GM18508 (cell line): ENCODE results near the gene FOSL1.
A peak's percentile ranks its signal among the peaks of the same experiment; 100 is the strongest.

Source experiments
- ATAC-seq: cut with Tn5 transposase; IDR thresholded peaks from one replicate; pipeline ENCODE4 v1.9.1; 2021; ENCODE audit warnings: moderate number of reproducible peaks; ENCODE audit not compliant: insufficient read depth, unreplicated experiment

Gene FOSL1

DNA sequence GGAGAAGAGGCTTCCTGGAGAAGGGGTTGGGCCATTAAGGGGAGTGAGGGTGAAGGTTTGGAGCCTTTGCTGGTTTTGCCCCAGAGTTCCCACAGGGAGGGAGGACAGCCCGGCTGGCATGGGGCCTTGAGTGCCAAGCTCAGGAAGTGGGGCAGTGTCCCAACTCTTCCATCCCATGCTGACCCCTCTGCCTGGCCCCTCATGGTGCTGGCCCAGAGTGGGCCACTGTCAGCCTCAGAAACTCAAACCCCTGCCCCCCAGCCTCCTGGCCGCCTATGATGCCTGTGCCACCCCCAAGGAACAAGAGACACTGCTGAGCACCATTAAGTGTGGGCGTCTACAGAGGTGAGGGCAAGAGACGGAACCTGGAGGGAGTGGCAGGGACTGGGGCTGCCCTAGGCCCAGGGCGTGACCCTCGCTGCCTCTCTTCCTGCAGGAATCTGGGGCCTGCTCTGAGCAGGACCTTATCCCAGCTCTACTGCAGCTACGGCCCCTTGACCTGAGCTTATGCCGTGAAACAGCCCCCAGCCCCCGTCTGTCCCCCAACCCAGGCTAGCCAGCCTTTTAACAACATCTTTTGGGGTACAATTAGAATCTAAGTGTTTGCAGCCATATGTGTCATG lies 34.5 kb downstream of the FOSL1 start:
- ATAC-seq = no peak

- ATAC-seq = no peak
Measured at GRCh38 chr11:65864706-65865471, 35.3 kb downstream of the FOSL1 start.

GRCh38 chr11:65863889-65864705 lies 36.1 kb downstream of the FOSL1 start:
- no peak for ATAC-seq

DNA sequence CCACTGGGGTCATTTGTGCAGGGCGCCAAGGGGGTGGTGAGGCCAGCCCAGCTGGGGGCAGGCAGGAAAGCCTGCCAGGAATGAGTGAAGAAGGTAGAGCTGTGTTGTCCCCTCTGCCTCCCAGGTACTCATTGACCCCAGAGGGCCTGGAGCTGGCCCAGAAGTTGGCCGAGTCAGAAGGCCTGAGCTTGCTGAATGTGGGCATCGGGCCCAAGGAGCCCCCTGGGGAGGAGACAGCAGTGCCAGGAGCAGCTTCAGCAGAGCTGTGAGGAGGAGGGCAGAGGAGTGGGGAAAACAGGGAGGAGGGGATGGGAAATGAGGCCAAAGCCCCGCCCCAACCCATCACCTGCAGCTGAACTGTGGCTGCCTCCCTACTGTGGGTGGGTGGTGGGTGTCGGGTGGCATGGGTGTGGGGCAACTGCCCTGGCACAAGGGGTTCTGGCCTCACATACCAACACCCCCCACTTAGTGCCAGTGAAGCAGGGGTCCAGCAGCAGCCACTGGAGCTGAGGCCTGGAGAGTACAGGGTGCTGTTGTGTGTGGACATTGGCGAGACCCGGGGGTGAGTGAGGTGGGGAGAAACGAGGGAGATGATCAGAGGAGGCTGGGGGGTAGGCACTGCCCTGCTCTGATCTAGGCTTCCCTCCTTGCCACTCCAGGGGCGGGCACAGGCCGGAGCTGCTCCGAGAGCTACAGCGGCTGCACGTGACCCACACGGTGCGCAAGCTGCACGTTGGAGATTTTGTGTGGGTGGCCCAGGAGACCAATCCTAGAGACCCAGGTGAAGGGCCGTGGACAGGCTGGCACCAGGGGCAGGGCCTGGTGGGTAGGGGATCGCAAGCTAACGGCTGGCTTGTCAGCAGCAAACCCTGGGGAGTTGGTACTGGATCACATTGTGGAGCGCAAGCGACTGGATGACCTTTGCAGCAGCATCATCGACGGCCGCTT lies 37.0 kb downstream of the FOSL1 start:
- ATAC-seq = no peak

DNA sequence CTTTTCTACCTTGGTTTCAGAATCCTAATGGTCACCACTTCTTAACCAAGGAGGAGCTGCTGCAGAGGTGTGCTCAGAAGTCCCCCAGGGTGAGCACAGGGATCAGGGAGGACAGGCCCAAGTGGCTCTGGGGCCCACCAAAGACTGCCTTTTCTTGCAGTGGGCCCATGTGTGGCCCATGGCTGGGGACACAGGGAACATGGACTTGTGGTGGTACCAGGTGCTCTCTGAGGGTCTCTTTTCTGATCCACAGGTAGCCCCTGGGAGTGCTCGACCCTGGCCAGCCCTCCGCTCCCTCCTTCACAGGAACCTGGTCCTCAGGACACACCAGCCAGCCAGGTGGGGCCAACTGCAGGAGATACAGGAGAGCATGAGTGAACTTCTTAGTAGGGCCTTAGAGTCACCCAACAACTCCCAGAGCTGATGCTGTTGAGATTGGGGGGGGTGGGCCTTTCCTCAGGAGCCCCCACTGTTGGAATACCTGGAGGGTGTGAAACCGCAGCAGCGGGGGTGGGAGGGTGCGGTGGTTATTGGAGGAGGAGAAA lies 37.9 kb downstream of the FOSL1 start:
- ATAC-seq = no peak

DNA sequence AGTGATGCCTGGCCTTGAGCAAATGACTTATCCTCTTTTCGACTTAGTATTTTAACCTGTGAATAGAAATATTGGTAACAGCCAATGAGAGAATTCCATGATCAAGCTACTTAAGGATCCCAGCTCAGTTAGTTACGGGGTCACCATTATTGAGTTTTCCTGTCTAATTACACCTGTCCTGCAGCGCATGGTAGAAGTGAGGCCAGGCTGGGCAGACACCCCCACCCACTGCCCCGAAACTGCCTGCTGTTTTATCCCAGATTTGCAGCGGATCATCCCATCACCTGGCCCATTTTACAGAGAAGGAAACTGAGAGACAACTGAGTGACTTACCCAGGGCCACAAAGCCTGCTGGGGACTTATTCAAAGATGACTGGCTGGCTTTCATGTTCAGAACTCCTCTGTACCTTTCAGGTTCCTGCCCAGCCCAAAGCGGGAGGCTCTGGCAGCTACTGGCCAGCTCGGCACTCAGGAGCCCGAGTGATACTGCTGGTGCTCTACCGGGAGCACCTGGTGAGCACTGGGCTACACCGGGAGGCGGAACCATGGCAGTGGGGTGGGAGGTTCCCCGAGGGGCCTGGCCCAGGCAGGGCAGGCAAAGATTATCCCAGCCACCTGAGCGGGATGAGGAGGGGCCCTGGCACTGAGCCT lies 38.5 kb downstream of the FOSL1 start:
- ATAC-seq = no peak

DNA sequence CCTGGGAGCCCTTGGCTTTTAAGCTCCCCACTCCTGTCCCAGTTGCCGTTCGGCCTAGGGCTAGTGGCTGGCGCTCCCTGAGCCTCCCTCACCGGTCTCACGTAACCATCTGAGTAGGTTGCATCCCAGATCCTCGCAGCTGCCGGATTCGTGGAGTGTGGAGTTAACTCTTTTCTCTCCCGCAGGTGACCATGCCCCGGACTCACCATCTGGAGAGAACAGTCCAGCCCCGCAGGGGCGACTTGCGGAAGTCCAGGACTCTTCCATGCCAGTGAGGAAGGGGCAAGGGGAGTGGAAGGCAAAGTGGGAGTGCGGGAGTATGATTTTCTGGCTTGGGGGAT lies 39.1 kb downstream of the FOSL1 start:
- ATAC-seq = no peak

GRCh38 chr11:65860278-65861164 lies 39.7 kb downstream of the FOSL1 start, which contains the start of gene MUS81:
Gene MUS81, plus strand, starts transcription at chr11:65860433. Its CDS starts 321 bp downstream, at chr11:65860754.
- no peak for ATAC-seq

GRCh38 chr11:65859812-65860277 lies 40.3 kb downstream of the FOSL1 start:
- ATAC-seq = no peak

DNA sequence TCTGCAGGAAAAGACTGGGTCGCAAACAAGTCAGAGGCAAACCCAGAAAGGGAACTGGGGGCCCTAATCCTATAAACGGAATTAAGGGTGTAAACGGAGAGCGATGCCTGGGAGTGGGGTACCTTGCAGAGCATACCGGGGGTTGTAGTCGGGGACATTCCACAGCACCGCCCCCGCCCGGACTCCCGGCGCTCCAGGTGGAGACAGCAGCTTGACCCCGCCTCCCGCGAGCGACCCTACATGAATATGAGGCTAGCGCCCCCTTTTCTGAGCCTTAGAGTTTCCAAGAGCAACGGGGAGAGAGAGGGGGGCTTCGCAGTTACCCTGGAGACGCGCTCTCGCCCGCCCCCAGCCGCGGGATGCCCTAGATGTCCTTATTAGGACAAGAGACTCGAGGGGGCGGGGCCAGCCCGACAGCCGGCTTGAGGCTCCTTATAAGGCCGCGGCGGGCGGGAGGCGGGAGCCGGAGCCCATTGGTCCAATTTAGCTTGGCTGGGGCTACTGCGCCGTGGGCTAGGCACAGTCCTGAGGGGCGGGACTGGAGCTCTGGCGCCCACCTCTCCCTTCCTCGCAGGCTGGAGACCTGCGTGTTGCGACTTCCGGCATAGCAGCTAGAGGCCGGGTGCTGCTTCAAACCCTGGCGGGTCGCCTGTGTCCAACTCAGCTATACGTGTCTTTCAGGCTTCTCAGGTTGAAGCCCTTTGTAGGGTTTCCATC lies 40.9 kb downstream of the FOSL1 start:
- no peak for ATAC-seq

GRCh38 chr11:65858681-65859087 lies 41.5 kb downstream of the FOSL1 start:
- no peak for ATAC-seq

DNA sequence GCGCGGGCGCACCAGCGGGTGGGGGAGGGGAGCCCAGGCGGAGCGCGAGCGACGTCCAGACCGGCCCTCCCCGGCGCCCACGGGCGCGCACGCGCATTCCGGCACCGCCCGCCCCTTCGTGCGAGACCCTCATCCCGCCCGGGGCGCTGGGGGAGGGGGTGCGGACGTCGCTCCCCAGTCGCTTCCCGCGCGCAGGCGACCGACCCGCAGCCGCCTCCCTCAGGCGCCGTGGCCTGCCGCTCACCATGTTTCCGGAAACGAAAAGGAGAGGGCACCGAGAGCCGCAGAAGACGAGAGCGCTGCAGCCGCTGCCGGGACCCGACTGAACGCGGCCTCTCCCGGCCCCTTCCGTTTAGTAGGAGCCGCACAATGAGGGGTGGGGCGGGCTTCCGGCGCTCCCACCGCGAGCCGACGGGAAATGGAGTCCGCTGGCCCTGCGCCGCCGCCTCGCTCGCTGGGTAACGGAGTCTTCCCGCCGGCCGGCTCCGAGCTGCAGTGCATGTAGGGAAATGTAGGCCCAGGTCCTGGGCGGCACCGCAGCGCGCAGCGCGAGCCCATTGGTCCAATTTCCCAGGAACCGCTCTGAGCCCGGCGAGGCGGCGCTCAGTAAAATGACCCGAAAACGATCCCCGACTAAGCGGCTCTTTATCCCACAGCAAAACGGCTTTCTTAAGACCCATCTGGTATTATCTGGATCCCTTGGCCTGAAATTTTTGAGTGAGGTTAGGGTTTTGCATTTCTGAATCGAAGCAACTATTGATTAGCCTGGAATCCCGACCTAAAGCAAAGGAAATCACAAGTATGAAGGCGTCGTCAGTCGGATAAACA lies 42.1 kb downstream of the FOSL1 start, which contains the start of gene CFL1:
TSS of gene CFL1 (minus strand) at position 328 of the 828 bp plus-strand sequence. CDS start at position 247, 81 bp downstream.
- peak; percentile 28 for ATAC-seq

DNA sequence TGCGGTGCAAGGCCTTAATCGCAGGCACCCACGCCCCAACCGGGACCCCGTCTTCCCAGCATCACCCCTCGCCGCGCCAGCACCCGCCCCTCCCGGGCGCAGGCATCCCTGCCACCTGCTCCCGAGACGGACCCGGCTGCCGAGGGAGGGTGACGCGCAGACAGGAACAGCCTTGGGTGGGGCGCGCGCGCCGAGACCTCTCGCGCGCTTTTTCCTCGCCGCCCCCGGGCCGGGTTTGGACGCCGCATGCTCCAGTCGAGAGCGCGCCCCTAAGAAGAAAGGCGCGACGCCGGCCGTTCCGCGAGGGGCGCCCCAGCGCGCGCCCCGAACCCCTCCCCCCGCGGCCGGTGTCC lies 42.7 kb downstream of the FOSL1 start:
- ATAC-seq = no peak

DNA sequence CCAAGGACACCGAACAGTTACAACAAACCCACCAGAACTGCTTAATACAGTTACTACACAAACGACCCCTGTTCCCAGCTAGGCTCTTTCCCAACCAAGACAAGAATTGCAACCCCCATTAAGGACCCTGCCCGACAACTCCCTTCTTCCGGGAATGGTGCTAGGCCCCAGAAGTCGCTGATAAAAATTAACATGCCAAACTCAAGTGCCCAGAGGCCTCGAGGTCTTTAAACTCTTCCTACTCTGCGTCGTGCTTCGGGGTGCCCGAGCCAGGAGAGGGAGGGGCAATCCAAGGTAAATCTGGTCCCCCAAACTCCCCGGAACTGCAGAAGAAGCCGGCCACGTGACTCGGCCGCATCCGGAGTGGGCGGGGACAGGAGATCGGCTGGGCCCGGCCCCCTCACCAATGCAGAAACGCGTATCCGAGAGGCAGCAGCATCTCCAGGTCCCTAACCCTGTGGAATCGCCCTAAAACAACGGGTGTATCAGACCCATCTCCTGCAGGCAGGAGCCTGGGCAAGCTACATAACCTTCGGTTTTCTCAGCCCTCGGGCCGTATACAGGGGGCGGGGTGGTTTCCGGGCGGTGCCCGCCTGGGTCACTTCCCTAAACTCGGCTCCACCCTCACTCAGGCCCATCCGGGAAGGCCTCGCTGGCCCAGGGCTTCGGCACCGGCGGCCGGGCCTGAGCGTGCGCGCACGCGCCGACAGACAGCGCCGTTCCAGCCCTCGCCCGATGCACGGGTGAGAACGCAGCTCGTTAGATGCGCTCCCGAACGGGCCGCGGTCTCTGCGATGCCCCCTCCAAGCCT lies 43.3 kb downstream of the FOSL1 start:
- ATAC-seq = no peak

DNA sequence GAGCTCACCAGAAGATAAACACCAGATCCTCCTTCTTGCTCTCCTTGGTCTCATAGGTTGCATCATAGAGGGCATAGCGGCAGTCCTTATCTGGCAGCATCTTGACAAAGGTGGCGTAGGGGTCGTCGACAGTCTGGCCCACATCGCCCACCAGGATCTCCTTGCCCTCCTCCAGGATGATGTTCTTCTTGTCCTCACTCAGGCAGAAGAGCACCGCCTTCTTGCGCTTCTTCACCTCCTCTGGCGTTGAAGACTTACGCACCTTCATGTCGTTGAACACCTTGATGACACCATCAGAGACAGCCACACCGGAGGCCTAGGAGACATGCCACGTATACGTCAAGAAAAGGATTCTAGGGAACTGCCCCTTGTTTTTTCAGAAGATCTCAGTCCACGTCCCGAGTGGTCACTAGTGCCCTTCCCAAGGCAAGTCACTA lies 44.2 kb downstream of the FOSL1 start:
- no peak for ATAC-seq
